MM.1S (cell line): Measurements from ENCODE around the gene DDX25.

Experiments used
- DNase-seq: peaks from one replicate; pipeline ENCODE4 v3.0.0-alpha.2; 2015
- H2AFZ ChIP-seq: fragments of 300-600 bp; sonication (generic); 2 replicates; pipeline ENCODE4 v1.6.0; 2016; ENCODE audit warnings: antibody characterized with exemption, low read length
- H3F3A ChIP-seq: fragments of 300-600 bp; sonication (generic); 2 replicates; pipeline ENCODE4 v1.6.1; 2016; ENCODE audit warnings: mild to moderate bottlenecking, antibody characterized with exemption, low read length, moderate library complexity, mixed read lengths; ENCODE audit not compliant: insufficient read depth
- H3K27ac ChIP-seq: fragments of 300-600 bp; sonication (generic); 2 replicates; pipeline ENCODE4 v1.5.1; 2016; ENCODE audit warnings: mild to moderate bottlenecking, low read length
- H3K27me3 ChIP-seq: fragments of 300-600 bp; sonication (generic); replicated peaks from 2 replicates; pipeline ENCODE4 v1.6.0; 2016; ENCODE audit warnings: low read length; ENCODE audit not compliant: insufficient read depth
- H3K36me3 ChIP-seq: fragments of 300-600 bp; sonication (generic); replicated peaks from 2 replicates; pipeline ENCODE4 v1.6.1; 2016; ENCODE audit warnings: mild to moderate bottlenecking, low read length, mixed read lengths; ENCODE audit not compliant: insufficient read depth
- H3K4me1 ChIP-seq: fragments of 300-600 bp; sonication (generic); 2 replicates; pipeline ENCODE4 v1.6.1; 2016; ENCODE audit warnings: low read length, mixed read lengths
- H3K4me2 ChIP-seq: fragments of 300-600 bp; sonication (generic); 2 replicates; pipeline ENCODE4 v1.6.0; 2016; ENCODE audit warnings: low read depth, low read length
- H3K4me3 ChIP-seq: fragments of 300-600 bp; sonication (generic); 2 replicates; pipeline ENCODE4 v1.5.1; 2016; ENCODE audit warnings: low read length, mixed read lengths
- H3K79me2 ChIP-seq: fragments of 300-600 bp; sonication (generic); 2 replicates; pipeline ENCODE4 v1.6.1; 2016; ENCODE audit warnings: mixed run types, low read length, mixed read lengths
- H3K9ac ChIP-seq: fragments of 300-600 bp; sonication (generic); 2 replicates; pipeline ENCODE4 v1.6.1; 2016; ENCODE audit warnings: low read length, mixed read lengths
- H3K9me2 ChIP-seq: fragments of 300-600 bp; sonication (generic); replicated peaks from 2 replicates; pipeline ENCODE4 v1.6.1; 2016; ENCODE audit warnings: mild to moderate bottlenecking, low read length, mixed read lengths; ENCODE audit not compliant: insufficient read depth
- H3K9me3 ChIP-seq: fragments of 300-600 bp; sonication (generic); replicated peaks from 2 replicates; pipeline ENCODE4 v1.6.1; 2016; ENCODE audit warnings: mild to moderate bottlenecking, low read length, mixed read lengths; ENCODE audit not compliant: insufficient read depth
- H4K20me1 ChIP-seq: fragments of 300-600 bp; sonication (generic); 2 replicates; pipeline ENCODE4 v1.6.1; 2016; ENCODE audit warnings: mild to moderate bottlenecking, low read length, moderate library complexity, mixed read lengths; ENCODE audit not compliant: insufficient read depth
- EZH2 ChIP-seq: fragments of 300-600 bp; sonication (generic); optimal IDR thresholded peaks from 2 replicates; pipeline ENCODE3; 2017; ENCODE audit warnings: low read depth, mild to moderate bottlenecking, antibody characterized with exemption, low read length, mixed read lengths
- EZH2phosphoT487 ChIP-seq: fragments of 300-600 bp; sonication (generic); IDR thresholded peaks from 2 replicates; pipeline ENCODE4 v1.6.1; 2018; ENCODE audit warnings: antibody characterized with exemption, low read length
- TF ChIP-seq, protein P1 (sequence below): fragments of 300-600 bp; sonication (generic); IDR thresholded peaks from 2 replicates; pipeline ENCODE4 v1.5.1; 2016; ENCODE audit warnings: antibody characterized with exemption, low read length, mixed read lengths

DDX25 gene

DNA sequence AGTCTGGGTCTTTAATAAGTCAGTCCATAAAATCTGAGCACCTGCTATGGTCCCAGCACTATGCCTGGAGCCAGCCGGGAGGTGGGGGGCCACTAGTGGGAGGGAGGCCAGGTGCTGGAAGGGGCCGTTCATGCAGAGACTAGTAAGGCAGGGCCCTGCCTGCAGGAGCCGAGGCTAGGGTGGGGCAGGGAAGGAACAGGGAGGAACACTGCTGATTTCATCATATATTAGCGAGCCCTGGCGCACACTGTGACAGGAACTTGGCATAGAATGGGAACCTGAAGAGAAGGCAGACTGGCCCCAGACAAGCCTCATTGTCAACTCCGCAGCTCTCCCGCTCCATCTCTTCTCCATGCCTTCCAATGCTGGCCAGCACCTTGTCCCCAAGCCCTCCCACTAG lies 48.7 kb downstream of the DDX25 start:
- no peak overlapping the region for H3K27ac ChIP-seq

DNA sequence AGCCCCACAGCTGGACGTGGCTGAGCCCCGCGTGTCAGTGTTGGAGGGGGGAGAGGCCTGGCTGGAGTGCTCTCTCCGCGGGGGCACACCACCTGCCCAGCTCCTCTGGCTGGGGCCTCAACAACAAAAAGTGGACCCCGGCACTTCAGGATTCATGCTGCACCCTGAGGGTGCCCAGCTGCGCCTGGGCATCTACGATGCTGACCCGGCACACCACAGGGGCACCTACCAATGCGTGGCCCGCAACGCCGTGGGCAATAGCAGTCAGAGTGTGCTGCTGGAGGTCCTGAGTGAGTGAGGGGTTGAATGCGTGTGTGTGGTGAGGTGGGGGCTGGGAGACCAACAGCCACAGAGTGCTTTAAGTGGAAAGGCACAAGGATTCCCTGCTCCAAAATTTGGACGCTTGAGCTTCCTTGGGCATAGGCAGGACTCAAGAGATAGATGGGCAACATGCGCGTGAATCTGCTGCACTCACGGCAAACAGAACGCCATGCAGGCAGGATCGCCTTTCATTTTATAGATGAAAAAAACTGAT lies 49.2 kb downstream of the DDX25 start:
- Histone ChIP-seq H3K9ac (no peak overlapping the region), H3K9me2 (no peaks in the 10 kb centered on the region), H3K36me3 (no peaks in the 10 kb centered on the region), H3K4me3 (no peak overlapping the region), H3K27me3 (no peaks in the 10 kb centered on the region), H3K79me2 (no peaks in the 10 kb centered on the region), H3K9me3 (no peaks in the 10 kb centered on the region), H3K4me1 (no peaks in the 10 kb centered on the region), H4K20me1 (no peaks in the 10 kb centered on the region), H2AFZ (no peak overlapping the region), H3K27ac (no peak overlapping the region), H3K4me2 (no peak overlapping the region), H3F3A (no peaks in the 10 kb centered on the region)
- TF ChIP-seq EZH2 = no peak
- no peak for TF ChIP-seq EZH2phosphoT487
- TF ChIP-seq, protein P1, sequence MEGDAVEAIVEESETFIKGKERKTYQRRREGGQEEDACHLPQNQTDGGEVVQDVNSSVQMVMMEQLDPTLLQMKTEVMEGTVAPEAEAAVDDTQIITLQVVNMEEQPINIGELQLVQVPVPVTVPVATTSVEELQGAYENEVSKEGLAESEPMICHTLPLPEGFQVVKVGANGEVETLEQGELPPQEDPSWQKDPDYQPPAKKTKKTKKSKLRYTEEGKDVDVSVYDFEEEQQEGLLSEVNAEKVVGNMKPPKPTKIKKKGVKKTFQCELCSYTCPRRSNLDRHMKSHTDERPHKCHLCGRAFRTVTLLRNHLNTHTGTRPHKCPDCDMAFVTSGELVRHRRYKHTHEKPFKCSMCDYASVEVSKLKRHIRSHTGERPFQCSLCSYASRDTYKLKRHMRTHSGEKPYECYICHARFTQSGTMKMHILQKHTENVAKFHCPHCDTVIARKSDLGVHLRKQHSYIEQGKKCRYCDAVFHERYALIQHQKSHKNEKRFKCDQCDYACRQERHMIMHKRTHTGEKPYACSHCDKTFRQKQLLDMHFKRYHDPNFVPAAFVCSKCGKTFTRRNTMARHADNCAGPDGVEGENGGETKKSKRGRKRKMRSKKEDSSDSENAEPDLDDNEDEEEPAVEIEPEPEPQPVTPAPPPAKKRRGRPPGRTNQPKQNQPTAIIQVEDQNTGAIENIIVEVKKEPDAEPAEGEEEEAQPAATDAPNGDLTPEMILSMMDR = no peak
- DNase-seq = no peak

More for the DNA sequence above, 48.7 kb downstream of the DDX25 start:
- DNase-seq = no peak
- Histone ChIP-seq H3K79me2 (no peaks in the 10 kb centered on the region), H3K36me3 (no peaks in the 10 kb centered on the region), H3K4me2 (no peak overlapping the region), H4K20me1 (no peaks in the 10 kb centered on the region), H3F3A (no peaks in the 10 kb centered on the region), H3K9ac (no peak overlapping the region), H3K4me1 (no peaks in the 10 kb centered on the region), H3K27me3 (no peaks in the 10 kb centered on the region), H2AFZ (no peak overlapping the region), H3K9me2 (no peaks in the 10 kb centered on the region), H3K9me3 (no peaks in the 10 kb centered on the region), H3K4me3 (no peak overlapping the region)
- TF ChIP-seq EZH2phosphoT487 (no peak), EZH2 (no peak)
- TF ChIP-seq, protein P1 = no peak

DNA sequence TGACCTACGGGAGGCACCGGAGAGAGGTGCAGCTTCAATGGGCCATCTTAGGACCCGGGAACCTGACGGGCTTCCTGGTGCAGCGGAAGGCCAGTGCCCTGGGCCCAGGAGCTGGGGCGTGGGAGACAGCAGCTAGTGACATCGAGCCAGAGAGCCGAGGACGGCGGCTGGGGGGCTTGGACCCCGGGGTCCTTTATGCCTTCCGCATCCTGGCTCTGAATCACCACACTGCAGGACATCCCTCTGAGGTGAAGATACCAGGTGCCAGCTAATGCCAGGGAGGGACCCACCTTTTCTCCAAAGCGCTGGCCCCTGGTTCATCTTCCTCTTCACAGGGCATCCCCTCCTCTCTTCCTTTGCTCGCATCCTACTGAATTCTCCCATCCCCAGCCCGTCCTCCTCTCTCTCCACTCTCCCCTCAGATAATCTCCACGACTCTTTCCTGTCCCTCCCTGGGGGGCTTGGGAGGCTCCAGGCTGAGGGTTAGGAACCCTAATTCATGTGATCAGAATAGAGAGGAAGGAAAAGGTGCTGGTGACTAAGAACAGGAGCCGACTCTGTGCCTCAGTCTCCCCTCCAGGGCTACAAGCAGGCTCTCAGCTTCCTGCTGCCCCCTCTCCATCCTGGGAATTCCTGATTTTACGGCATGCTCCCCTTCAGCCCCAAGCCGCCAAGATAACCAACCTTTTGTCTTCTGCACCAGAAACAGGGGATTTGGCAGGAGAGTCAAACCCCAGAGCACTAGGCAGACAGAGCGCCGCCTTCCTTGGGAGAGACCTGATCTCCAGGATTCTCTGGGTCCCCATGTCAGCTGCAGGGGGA lies 50.0 kb downstream of the DDX25 start:
- no peak for TF ChIP-seq EZH2
- TF ChIP-seq, protein P1 = no peak
- no peak overlapping the region for H3K9ac ChIP-seq

More for the DNA sequence above, 50.0 kb downstream of the DDX25 start:
- Histone ChIP-seq H3K4me3 (no peak overlapping the region), H3K36me3 (no peaks in the 10 kb centered on the region), H3K4me1 (no peaks in the 10 kb centered on the region), H2AFZ (no peak overlapping the region), H3K9me2 (no peaks in the 10 kb centered on the region), H3K4me2 (no peak overlapping the region), H3K27me3 (no peaks in the 10 kb centered on the region), H3F3A (no peaks in the 10 kb centered on the region), H3K79me2 (no peaks in the 10 kb centered on the region), H3K27ac (no peak overlapping the region), H4K20me1 (no peaks in the 10 kb centered on the region), H3K9me3 (no peaks in the 10 kb centered on the region)
- DNase-seq = no peak
